ENCODE data around the gene CDC14C. TPM values are rescaled to one million over a fixed set of nuclear protein-coding genes. Genes with fewer than 3 reads are reported as not detected.

CDC14C gene
- total and polyA plus RNA-seq, 2 of the 4 experiments (the other 2 are of a cell fraction), result under 0.01 TPM; not detected in 1

GRCh38 chr7:48875045-48875916 is 49.1 kb upstream of the CDC14C start:
- no peak for ATAC-seq (ENCODE audit: low read depth)
- DNase-seq, result no peak
- intact Hi-C loops (cut with micrococcal nuclease) (no loop called here), in situ Hi-C loops (cut with MboI; ENCODE audit: low sequenced_read_pairs) (no loop called here), dilution Hi-C loops (cut with HindIII; ENCODE audit: low sequenced_read_pairs, unreplicated experiment) (no loop called here)
- Histone ChIP-seq H4K20me1 (ENCODE audit: insufficient read depth, low read length) (no peaks in the 10 kb centered on the region), H3K27me3 (ENCODE audit: control insufficient read depth, insufficient read depth, low read length) (no peaks in the 10 kb centered on the region), H2BK5ac (ENCODE audit: low read depth, low read length, poor library complexity, severe bottlenecking) (no peak overlapping the region), H3K4me2 (ENCODE audit: low read depth, low read length) (no peak overlapping the region), H2BK20ac (ENCODE audit: low read depth, low read length) (no peak overlapping the region), H3K4me1 (ENCODE audit: control insufficient read depth, insufficient read depth, low read length) (no peaks in the 10 kb centered on the region), H3K18ac (ENCODE audit: low read depth, low read length) (no peak overlapping the region), H3K4ac (ENCODE audit: low read depth, low read length) (no peak overlapping the region), H3K9ac (ENCODE audit: low read depth, low read length) (no peak overlapping the region), H3K56ac (ENCODE audit: extremely low read depth, insufficient read depth, low read length) (no peak overlapping the region), H3K36me3 (ENCODE audit: control insufficient read depth, insufficient read depth, low read length) (no peaks in the 10 kb centered on the region), H2AFZ (replicated peaks; ENCODE audit: low read length, poor library complexity) (no peak overlapping the region), H3K4me3 (ENCODE audit: insufficient read depth, low read depth, low read length) (no peak overlapping the region), H3K9me1 (ENCODE audit: insufficient read depth, low read length) (no peaks in the 10 kb centered on the region), H4K8ac (ENCODE audit: low read depth in 2 of 2, low read length in 2 of 2) (no peak overlapping the region), H4K91ac (ENCODE audit: insufficient read depth, low read depth, low read length) (no peak overlapping the region), H2BK15ac (ENCODE audit: low read depth, low read length) (no peak overlapping the region), H3K27ac (ENCODE audit: insufficient read depth, low read length) (no peak overlapping the region), H3K14ac (replicated peaks; ENCODE audit: low read depth, low read length) (no peak overlapping the region), H2AK5ac (ENCODE audit: low read depth, low read length) (no peak overlapping the region), H3K9me3 (ENCODE audit: control insufficient read depth, insufficient read depth, low read length) (peaks cover 6% of the 10 kb centered on the region), H4K5ac (ENCODE audit: low read depth, low read length) (no peak overlapping the region), H2BK120ac (ENCODE audit: low read depth, low read length) (no peak overlapping the region), H2AK9ac (replicated peaks; ENCODE audit: low read depth, low read length, poor library complexity) (no peak overlapping the region), H3K23ac (ENCODE audit: low read depth, low read length) (no peak overlapping the region), H3K79me1 (ENCODE audit: low read depth in 1 of 2, low read length in 2 of 2) (no peaks in the 10 kb centered on the region)
- CTCF ChIA-PET, result no interaction called here
- 29% methylated on average over 3 of the region's 14 CpGs; no CpG with 5 or more reads in 1 of the 2 experiments for WGBS, 2 experiments (ENCODE audit: extremely low coverage in 2 of 2, insufficient read length in 1 of 2)
- BruUV-seq (replicated peaks), result no TSS peak
- TF ChIP-seq NFE2L2 (IDR thresholded peaks at IDR 0.05; ENCODE audit: low read depth, low read length) (no peak), CTCF (conservative IDR thresholded peaks at IDR 0.05; ENCODE audit: low read depth, low read length) (peak; percentile 39), CHD1 (IDR thresholded peaks at IDR 0.05; ENCODE audit: low read depth, low read length) (no peak), USF2 (IDR thresholded peaks at IDR 0.05; ENCODE audit: low read depth, low read length) (no peak), RAD21 (IDR thresholded peaks at IDR 0.05; ENCODE audit: low read length) (peak; percentile 41), RCOR1 (IDR thresholded peaks at IDR 0.05; ENCODE audit: insufficient replicate concordance, low read length) (no peak), SMC3 (IDR thresholded peaks at IDR 0.05; ENCODE audit: low read depth, low read length) (0 out of 2 replicates have a peak, but pooled peaks have one; percentile 11)
- POLR2A ChIA-PET (ENCODE audit: unreplicated experiment), result no interaction called here

Measured in IMR-90 (cell line).